Mucosa of gallbladder (tissue), 1 donor: ENCODE results near the gene RIMBP2. TPM values are rescaled to one million over a fixed set of nuclear protein-coding genes. Genes with fewer than 3 reads are reported as not detected.

Source experiments
- DNase-seq: peaks from one replicate; pipeline ENCODE4 v3.0.0-alpha.2; 2020; ENCODE audit warnings: low spot score
- total RNA-seq: library from RNA; stranded (reverse); gene quantifications from one replicate; pipeline ENCODE4 v1.2.1, GENCODE V29; 2021
- donor health status: DM: no; HTN: no; CAD: no.

RIMBP2 gene
- total RNA-seq, 1 donor from 2014 or later: 1.3 TPM

- DNase-seq: no peak
These were observed 82.3 kb downstream of the RIMBP2 start for GRCh38 chr12:130633771-130634170.

GRCh38 chr12:130632642-130633041 is 83.5 kb downstream of the RIMBP2 start:
- DNase-seq: no peak

- DNase-seq: no peak
These were observed 87.8 kb downstream of the RIMBP2 start for GRCh38 chr12:130628304-130628703.

- DNase-seq: no peak
These were observed 88.9 kb downstream of the RIMBP2 start for GRCh38 chr12:130627175-130627574.

GRCh38 chr12:130626601-130627000 is 89.5 kb downstream of the RIMBP2 start:
- DNase-seq: no peak

- no peak for DNase-seq
These were observed 90.9 kb downstream of the RIMBP2 start for GRCh38 chr12:130625201-130625600.

GRCh38 chr12:130622803-130623202 is 93.3 kb downstream of the RIMBP2 start:
- no peak for DNase-seq

GRCh38 chr12:130621696-130622298 is 94.3 kb downstream of the RIMBP2 start:
- DNase-seq: no peak

- DNase-seq: no peak
These were observed 95.3 kb downstream of the RIMBP2 start for GRCh38 chr12:130620756-130621155.

- no peak for DNase-seq
These were observed 95.8 kb downstream of the RIMBP2 start for GRCh38 chr12:130620281-130620680.

- DNase-seq: no peak
These were observed 96.6 kb downstream of the RIMBP2 start for GRCh38 chr12:130619385-130620001.

GRCh38 chr12:130617219-130617618 is 98.9 kb downstream of the RIMBP2 start:
- no peak for DNase-seq

- no peak for DNase-seq
These were observed 100.2 kb downstream of the RIMBP2 start for GRCh38 chr12:130615861-130616345.

GRCh38 chr12:130614530-130614905 is 101.6 kb downstream of the RIMBP2 start:
- DNase-seq: no peak

GRCh38 chr12:130613831-130614529 is 102.1 kb downstream of the RIMBP2 start:
- no peak for DNase-seq

GRCh38 chr12:130613131-130613530 is 103.0 kb downstream of the RIMBP2 start:
- DNase-seq: no peak

GRCh38 chr12:130611026-130611905 is 104.8 kb downstream of the RIMBP2 start:
- DNase-seq: no peak

GRCh38 chr12:130609966-130610365 is 106.1 kb downstream of the RIMBP2 start:
- DNase-seq: no peak

- DNase-seq: no peak
These were observed 107.3 kb downstream of the RIMBP2 start for GRCh38 chr12:130608831-130609230.

GRCh38 chr12:130608132-130608531 is 108.0 kb downstream of the RIMBP2 start:
- no peak for DNase-seq

GRCh38 chr12:130606231-130606630 is 109.9 kb downstream of the RIMBP2 start:
- DNase-seq: no peak

GRCh38 chr12:130603396-130603965 is 112.6 kb downstream of the RIMBP2 start:
- no peak for DNase-seq
